ENCODE measurements around the gene FAHD1. TPM values are rescaled to one million over a fixed set of nuclear protein-coding genes. Genes with fewer than 3 reads are reported as not detected.

FAHD1 gene
- total RNA-seq, 6 experiments from 2014 or later: 25.5 to 96.5 (median 36.0) TPM

DNA sequence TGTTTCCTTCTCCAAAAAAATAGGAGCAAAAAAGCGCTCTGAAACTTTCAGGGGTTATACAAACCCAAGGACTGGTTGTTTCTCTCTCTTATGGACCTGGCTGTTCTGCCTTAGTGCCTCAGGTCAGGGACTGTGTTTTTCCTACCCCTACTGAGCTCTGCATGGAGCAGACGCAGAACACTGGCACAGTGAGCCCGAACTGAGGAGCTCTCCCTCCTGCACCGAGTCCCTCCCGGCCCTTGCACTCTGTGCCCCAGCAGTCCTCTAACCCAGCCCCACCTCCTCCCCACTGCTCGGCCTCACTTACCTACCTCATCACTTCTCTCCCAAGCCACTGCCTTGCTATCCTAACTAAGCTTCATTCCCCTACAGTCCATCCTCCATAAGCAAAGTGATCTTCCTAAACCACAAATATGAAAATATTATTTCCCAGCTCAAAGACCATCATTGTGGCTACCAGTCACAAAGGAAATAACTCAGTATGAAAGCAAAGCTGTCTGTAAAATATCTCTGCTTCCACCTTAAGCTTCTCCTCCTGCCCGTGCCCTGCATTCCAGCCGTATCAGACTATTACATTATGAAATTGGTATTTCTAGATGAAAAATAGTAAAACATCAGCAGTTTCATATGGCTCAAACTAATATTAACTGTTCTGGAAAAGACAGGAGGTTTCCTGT is 31.3 kb downstream of the FAHD1 start:
- Histone ChIP-seq H3K27ac (no peak overlapping the region), H3K9me3 (no peaks in the 10 kb centered on the region), H3K27me3 (no peaks in the 10 kb centered on the region), H3K36me3 (no peaks in the 10 kb centered on the region), H3K4me3 (no peak overlapping the region), H3K4me1 (no peaks in the 10 kb centered on the region)
- DNase-seq (no peak), ATAC-seq (no peak)
- intact Hi-C loops (cut with DNase I): loop anchor here in 1 of 2 donors (5.0 kb wide), 1 partner anchor 74 kb away; no protein-coding TSS in a partner anchor
- TF ChIP-seq CTCF (IDR thresholded peaks at IDR 0.05): no peak
- TF ChIP-seq POLR2A (IDR thresholded peaks at IDR 0.05): no peak
- WGBS (ENCODE audit: insufficient coverage, low coverage, low lambda C conversion rate, missing lambda C conversion rate): 60% methylated on average over 8 of the region's 8 CpGs

DNA sequence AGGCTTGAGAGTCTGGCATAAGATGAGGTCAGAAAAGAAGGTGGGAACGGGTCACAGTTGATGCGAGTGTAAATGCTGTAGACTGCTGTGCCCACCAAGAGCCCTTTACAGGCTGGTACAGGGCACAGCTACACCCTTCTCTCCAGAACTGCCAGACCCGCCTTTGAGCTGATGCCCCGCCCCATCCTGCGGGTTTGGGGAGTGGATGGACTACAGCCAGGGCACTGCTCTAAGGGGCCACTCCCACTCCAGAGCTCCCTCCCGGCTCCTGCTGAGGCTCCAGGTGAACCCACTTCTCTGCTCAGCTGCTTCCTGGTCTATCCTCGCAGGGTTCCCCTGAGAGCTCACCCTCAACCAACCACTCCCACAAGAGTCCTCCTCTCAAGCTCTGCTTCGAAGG is 32.6 kb downstream of the FAHD1 start:
- Histone ChIP-seq H3K4me3 (no peak overlapping the region), H3K9me3 (no peaks in the 10 kb centered on the region), H3K4me1 (no peaks in the 10 kb centered on the region), H3K27ac (no peak overlapping the region), H3K27me3 (no peaks in the 10 kb centered on the region), H3K36me3 (no peaks in the 10 kb centered on the region)
- TF ChIP-seq POLR2A (IDR thresholded peaks at IDR 0.05): no peak
- TF ChIP-seq CTCF (IDR thresholded peaks at IDR 0.05): no peak
- intact Hi-C loops (cut with DNase I): loop anchor here (5.0 kb wide), 1 partner anchor 73 kb away; no protein-coding TSS in a partner anchor
- DNase-seq (no peak), ATAC-seq (no peak)
- 64% methylated on average over 4 of the region's 8 CpGs for WGBS (ENCODE audit: insufficient coverage, low coverage, low lambda C conversion rate, missing lambda C conversion rate)

DNA sequence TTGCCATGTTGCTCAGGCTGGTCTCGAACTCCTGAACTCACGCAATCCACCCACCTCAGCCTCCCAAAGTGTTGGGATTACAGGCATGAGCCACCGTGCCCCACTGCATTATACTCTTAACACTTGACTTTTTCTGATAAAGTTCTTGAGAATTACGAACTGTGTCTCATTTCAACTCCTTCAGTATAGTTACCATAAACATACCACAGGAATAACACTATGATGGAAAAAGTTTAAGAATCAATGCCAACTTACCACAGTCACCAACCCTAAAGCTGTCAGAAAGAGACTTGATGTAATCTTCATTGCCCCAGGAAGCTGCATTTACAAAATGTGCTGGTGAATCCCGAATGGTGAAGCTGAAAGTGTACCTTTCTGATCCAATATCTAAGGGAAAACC is 34.7 kb downstream of the FAHD1 start:
- intact Hi-C loops (cut with DNase I): loop anchor here in 1 of 2 donors (5.0 kb wide), 1 partner anchor 71 kb away; no protein-coding TSS in a partner anchor
- no peak for TF ChIP-seq CTCF (IDR thresholded peaks at IDR 0.05)
- 76% methylated on average over 4 of the region's 5 CpGs for WGBS (ENCODE audit: insufficient coverage, low coverage, low lambda C conversion rate, missing lambda C conversion rate)
- no peak for DNase-seq
- Histone ChIP-seq H3K9me3 (no peaks in the 10 kb centered on the region), H3K27ac (no peak overlapping the region), H3K4me3 (no peak overlapping the region), H3K27me3 (no peaks in the 10 kb centered on the region), H3K36me3 (no peaks in the 10 kb centered on the region), H3K4me1 (no peaks in the 10 kb centered on the region)
- no peak for ATAC-seq

DNA sequence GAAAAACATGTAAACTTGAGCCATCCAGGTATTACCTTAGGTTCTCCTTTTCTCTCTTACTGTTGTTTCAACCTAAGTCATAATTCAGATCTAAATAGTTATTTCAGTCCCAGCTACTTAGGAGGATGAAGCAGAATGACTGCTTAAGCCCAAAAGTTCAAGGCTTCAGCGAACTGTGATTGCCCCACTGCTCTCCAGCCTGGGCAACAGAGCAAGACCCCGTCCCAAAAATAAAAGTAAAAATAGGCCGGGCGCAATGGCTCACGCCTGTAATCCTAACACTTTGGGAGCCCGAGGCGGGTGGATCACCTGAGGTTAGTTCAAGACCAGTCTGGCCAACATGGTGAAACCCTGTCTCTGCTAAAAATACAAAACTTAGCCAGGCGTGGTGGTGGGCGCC is 35.4 kb downstream of the FAHD1 start:
- TF ChIP-seq POLR2A (IDR thresholded peaks at IDR 0.05) (no peak), CTCF (IDR thresholded peaks at IDR 0.05) (no peak)
- ATAC-seq: no peak
- WGBS (ENCODE audit: insufficient coverage, low coverage, low lambda C conversion rate, missing lambda C conversion rate): 74% methylated on average over 5 of the region's 9 CpGs
- H3K27me3 ChIP-seq: no peaks in the 10 kb centered on the region
- no peaks in the 10 kb centered on the region for H3K9me3 ChIP-seq
- DNase-seq: no peak
- H3K4me1 ChIP-seq: no peaks in the 10 kb centered on the region
- no peak overlapping the region for H3K4me3 ChIP-seq
- H3K27ac ChIP-seq: no peak overlapping the region
- intact Hi-C loops (cut with DNase I): loop anchor here in 1 of 2 donors (5.0 kb wide), 1 partner anchor 70 kb away; no protein-coding TSS in a partner anchor
- no peaks in the 10 kb centered on the region for H3K36me3 ChIP-seq
